ENCODE data around the gene AGR3.

- TF ChIP-seq CTCF (conservative IDR thresholded peaks at IDR 0.05) (no peak), EZH2 (IDR thresholded peaks at IDR 0.05; ENCODE audit: low read depth) (no peak)
These were observed 63.1 kb downstream of the AGR3 start for GRCh38 chr7:16818732-16819131.

All from PC-9 (cell line).